ENCODE measurements around the gene KCNAB3. TPM values are rescaled to one million over a fixed set of nuclear protein-coding genes. Genes with fewer than 3 reads are reported as not detected.

KCNAB3 gene
- total RNA-seq, 1 donor from 2014 or later: 0.82 TPM

- DNase-seq: no peak
These were observed 10.4 kb upstream of the KCNAB3 start for GRCh38 chr17:7940034-7940433.

DNA sequence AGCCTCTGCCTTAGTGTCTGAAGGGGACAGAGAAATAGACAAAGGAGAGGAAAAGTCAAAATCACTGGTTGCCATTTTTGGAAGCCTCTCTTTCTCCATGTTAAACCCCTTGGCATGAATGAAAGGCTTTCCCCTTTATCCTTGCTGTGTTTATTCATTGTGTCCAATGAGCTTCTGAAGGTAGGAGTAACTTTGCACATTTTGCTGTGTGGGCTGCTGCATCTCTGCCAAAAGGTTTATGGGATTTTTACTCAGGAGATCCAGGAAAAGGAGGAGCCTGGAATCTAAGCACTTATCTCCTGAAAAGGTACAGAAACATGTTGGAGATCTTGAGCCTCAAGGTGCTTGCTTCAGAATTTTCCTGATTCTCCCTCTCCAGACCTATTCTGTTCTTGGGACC, 6.2 kb upstream of the KCNAB3 start:
- DNase-seq: no peak

DNA sequence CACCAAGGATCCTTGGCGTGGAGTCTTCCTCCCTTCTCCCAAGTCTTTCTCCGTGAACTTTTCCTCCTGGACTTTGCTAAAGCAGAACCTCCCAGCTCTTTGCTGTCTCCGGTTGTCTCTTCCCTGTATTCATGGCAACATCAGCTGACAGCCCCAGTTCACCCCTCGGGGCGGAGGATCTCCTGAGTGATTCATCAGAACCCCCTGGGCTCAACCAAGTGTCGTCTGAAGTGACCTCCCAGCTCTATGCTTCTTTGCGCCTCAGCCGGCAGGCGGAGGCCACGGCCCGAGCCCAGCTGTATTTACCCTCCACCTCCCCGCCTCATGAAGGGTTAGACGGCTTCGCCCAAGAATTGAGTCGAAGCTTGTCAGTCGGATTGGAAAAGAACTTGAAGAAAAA, 3.3 kb upstream of the KCNAB3 start:
- peak; percentile 38 for DNase-seq

- peak; percentile 55 for DNase-seq
These were observed 2.8 kb upstream of the KCNAB3 start for GRCh38 chr17:7932483-7932891.

GRCh38 chr17:7931709-7932482, 2.2 kb upstream of the KCNAB3 start, which contains the start of the genes CNTROB and TRAPPC1:
Gene CNTROB (plus strand): TSS chr17:7932206. CDS start chr17:7933080, 874 bp downstream.
Gene TRAPPC1 (minus strand): TSS chr17:7931946. CDS start chr17:7931829, 117 bp downstream.
- peak; percentile 100 for DNase-seq

DNA sequence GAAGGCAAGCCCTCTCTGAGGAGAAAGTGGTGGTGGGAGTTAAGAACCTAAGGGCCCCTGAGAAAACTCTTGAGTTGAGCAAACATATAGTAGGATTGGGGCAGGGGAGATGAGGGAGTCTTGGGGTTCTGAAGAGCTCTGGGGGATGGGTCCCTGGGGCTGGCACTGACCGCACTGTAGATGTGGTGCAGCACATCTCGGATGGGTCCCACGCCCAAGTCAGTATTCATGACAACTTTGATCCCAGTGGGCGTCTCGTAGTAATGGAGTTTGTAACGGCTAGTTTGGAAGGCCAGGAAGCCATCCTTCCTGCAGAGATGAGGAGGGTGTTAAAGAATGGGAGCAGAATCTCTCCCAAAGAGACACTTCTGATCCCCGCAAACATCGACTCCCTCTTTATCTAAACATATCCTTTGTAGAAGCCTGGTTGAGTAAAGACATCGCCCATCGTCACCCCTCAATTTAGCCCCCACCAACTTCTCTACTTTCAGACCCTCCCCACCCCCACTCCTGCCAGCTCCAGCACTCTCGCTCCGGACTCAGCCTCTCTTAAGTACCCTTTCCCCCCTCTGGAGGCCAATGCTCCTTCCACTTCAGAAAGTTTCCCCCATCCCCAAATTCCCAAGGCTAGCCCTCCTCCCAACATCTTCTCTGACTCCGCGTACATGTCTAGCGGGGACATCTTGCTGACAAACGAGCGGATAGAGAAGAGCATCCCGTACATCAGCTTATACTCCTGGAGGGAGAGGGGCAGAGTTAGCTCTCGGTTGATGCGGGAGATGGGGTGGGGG, 1.4 kb upstream of the KCNAB3 start:
- no peak for DNase-seq

DNA sequence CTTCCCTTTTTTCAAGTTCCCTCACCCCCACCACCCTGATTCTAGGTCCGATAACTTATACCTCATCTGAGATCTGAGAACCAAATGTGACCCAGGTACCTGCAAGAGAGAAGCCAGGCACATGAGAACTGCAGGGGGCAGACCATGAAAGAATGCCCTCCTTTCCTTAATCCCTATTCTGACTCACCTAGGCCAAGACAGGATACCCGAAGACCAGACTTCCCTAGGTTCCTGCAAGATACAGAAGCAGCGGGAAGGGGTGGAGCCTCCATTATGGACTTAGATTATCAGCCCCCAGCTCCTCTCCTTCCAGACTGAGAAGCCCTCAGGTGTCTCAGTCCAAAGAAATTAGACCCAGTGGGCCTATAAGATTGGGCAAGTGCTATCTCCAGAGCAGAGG, 2.1 kb downstream of the KCNAB3 start:
- DNase-seq: no peak

DNA sequence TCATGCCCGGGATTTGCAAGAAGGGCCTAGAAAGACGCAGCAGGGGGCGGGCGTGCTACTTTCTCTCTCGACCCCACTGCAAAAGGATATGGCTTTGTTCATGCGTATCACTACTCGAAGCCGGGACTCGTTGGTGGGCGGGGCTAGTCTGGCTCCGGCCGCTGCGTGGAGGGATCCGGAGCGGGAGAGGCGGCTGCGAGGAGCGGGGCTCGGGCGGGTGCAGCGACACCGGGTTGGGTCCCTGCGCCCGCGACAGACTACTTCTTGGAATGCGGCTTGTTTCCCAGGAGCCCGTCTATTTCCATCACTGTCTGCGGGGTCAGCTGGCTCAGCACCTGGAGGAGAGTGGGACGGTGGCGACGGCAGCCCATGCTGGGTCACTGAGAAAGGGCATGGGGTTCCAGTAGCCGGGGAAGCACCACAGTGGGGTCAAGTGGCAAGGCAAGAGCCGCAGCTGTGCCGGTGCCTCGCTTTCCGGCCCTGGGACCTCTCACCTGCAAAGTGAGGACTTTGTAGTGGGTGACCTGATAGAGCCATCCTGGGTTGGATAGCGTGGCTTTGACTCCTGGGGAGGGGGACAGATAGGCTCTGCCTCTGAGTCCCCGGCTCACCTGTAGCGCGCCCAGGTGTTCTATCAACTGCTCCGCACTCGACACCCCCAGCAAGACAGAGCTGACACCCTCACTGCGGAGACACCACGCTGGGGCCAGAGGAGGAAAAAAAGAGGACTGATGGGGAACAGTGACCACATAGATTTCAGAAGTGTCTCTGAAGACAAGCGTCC, 6.6 kb downstream of the KCNAB3 start:
- DNase-seq: peak; percentile 95

GRCh38 chr17:7922269-7922844, 7.3 kb downstream of the KCNAB3 start:
- peak; percentile 46 for DNase-seq

- peak; percentile 33 for DNase-seq
These were observed 12.8 kb downstream of the KCNAB3 start for GRCh38 chr17:7916808-7917207.

- DNase-seq: no peak
These were observed 13.3 kb downstream of the KCNAB3 start for GRCh38 chr17:7916385-7916682.

DNA sequence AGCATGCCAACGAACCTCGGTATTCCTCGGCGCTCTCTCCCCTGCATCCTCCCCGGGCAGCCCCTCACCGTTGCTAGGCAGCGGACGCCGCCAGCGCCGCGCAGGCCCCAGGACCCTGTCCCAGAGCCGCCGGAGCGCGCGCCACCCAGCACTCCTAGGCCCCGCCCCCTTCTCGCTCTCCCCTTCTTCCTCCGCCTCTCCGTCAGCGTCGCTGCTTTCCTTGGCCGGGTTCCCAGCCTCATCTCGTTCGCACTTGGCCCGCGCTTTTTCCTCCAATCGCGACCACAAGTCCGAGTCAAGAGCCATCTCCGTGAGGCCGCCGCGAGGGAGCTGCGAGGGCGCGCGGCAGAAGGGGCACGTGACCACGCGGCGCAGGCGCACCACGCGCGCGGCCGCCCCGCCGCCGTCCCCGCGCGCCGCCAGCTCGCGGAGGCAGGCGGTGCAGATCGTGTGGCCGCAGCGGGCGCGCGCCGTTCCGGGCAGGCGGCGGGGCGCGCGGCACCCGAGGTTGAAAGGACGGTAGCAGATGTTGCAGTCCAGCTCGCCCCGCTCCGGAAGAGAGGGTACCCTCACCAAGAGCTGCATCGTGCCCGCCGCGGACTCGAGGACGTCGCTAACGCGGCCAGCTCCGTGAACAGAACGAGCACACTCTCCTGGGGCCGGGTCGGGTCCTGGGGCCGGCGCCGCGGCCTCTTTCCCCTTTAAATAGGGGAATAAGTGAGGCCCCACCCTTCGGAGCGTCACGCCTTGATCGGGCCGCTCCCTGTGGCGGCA, 13.9 kb downstream of the KCNAB3 start, which contains the start of gene RNF227:
RNF227 (minus strand) TSS at position 679 of the 774 bp plus-strand sequence; CDS start at position 585, 94 bp downstream.
- DNase-seq: peak; percentile 99

DNA sequence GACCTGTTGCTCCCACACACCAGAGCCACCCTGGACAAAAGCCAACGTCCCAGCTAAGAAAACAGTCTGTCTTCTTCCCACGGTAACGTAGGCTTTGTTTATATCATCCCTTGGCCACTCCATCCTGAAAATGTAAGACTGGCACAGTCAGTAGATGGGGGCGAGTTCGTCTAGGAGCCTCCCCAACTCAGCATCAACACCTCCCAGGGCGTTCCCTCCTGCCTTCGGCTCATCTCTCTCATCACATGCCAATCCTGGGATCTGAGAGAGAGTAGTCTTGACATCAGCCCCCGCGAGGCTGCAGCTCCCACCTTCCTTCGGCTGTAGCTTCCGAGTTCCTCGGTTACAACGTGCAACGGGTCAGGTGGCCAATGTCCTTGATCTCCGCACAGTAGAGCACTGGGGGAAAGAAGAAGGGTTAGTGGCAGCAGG, 14.5 kb downstream of the KCNAB3 start:
- DNase-seq: no peak

- DNase-seq: peak; percentile 83
These were observed 16.6 kb downstream of the KCNAB3 start for GRCh38 chr17:7912927-7913524.

DNA sequence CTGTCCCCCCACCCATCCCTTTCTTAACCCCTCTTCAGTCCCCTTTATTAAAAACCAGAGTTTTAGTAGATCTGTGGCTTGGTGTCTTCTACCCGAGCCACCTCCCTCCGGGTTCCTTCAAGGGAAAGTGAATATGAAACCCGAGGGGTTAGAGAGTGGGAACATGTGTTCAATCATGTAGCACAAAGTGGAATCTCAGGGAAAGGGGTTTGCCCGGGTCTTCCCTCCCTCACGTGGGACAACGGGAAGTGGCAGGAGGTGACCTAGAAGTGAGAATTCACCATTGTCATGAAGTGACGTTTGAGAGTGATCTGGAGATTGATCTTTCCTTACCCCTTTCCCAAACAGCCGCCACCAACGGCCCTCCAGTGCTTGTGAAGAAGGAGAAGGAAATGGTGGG, 18.5 kb downstream of the KCNAB3 start:
- no peak for DNase-seq

- no peak for DNase-seq
These were observed 18.9 kb downstream of the KCNAB3 start for GRCh38 chr17:7910711-7911110.

- no peak for DNase-seq
These were observed 19.4 kb downstream of the KCNAB3 start for GRCh38 chr17:7910281-7910680.

GRCh38 chr17:7909089-7909488, 20.6 kb downstream of the KCNAB3 start:
- no peak for DNase-seq

DNA sequence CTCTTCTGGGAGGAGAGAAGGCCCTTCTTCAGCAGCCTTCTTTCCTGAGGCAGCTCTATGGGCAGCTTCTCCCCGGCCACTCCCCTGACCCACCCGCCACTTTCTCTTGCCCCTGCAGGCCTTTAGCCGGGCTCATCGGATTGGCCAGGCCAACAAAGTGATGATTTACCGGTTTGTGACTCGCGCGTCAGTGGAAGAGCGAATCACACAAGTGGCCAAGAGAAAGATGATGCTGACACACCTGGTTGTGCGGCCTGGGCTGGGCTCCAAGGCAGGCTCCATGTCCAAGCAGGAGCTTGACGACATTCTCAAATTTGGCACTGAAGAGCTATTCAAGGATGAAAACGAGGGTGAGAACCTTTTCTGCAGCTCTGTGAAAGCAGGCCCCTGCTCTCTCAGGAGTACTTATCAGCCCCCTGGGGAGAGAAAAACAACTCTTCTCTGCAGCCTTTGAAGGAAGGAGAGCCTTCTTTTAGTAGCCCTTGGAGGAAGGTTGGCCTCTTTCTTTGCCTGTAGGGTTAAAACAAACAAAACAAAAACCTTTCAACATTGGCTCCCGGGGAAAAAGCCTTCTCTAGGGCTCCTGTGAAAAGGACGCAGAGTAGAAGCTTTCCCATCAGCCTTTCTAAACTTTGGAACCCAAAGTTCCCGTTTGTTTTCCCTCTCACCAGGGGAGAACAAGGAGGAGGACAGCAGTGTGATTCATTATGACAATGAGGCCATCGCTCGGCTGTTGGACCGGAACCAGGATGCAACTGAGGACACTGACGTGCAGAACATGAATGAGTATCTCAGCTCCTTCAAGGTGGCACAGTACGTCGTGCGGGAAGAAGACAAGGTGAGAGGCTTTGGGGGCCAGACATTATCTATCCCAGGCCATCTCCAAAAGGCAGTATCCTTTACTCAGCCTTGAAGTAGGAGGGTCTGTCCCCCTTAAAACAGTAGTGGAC, 26.2 kb downstream of the KCNAB3 start:
- DNase-seq: peak; percentile 43

DNA sequence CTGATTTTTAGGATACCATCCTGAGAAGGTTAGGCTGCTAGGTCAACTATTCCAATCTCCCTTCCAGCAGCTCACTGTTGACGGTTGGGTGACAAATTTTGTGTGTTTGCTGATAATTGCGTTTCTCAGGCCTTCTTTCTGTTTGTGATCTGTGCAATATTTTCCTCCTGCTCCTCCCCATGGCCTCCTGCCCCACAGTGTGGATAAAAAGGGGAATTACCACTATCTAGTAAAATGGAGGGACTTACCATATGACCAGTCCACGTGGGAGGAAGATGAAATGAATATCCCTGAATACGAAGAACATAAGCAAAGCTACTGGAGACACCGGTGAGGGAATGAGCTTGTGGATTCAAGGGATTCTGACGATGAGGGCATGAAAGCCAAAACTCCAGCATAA, 31.9 kb downstream of the KCNAB3 start:
- DNase-seq: peak; percentile 66
